Cardiac muscle cell (in vitro differentiated cells and primary cell): ENCODE results near the gene BMPR1B. TPM values are rescaled to one million over a fixed set of nuclear protein-coding genes. Genes with fewer than 3 reads are reported as not detected.
A peak's percentile ranks its signal among the peaks of the same experiment; 100 is the strongest.

ENCODE experiments used
- DNase-seq, 2 donors: peaks; one replicate each; pipeline versions ENCODE4 v3.0.0 to v3.0.0-alpha.2; 2010 to 2017; ENCODE audit warnings: low read depth in 1 of 2, low spot score in 1 of 2
- H3K27ac ChIP-seq: fragments of 200-600 bp; sonication (generic); 2 replicates; pipeline ENCODE4 v1.5.1; 2016
- H3K27me3 ChIP-seq: fragments of 200-600 bp; sonication (generic); 2 replicates; pipeline ENCODE4 v1.6.0; 2016; ENCODE audit warnings: control low read depth
- H3K36me3 ChIP-seq: fragments of 200-600 bp; sonication (generic); 2 replicates; pipeline ENCODE4 v1.5.1; 2016; ENCODE audit warnings: control low read depth
- H3K4me1 ChIP-seq: fragments of 200-600 bp; sonication (generic); 2 replicates; pipeline ENCODE4 v1.8.1; 2017; ENCODE audit warnings: low read depth, mild to moderate bottlenecking, mixed run types
- H3K4me3 ChIP-seq: fragments of 200-600 bp; sonication (generic); 2 replicates; pipeline ENCODE4 v1.5.1; 2016; ENCODE audit warnings: mild to moderate bottlenecking
- H3K9me3 ChIP-seq: fragments of 200-600 bp; sonication (generic); 2 replicates; pipeline ENCODE4 v1.5.1; 2017; ENCODE audit warnings: low read depth, mild to moderate bottlenecking, control low read depth
- polyA plus RNA-seq: library from polyadenylated mRNA; unstranded; fragments of >200 nt; fragmentation: Nextera tagmentation; extraction: Ambion mirVana; gene quantifications from 2 replicates; pipeline ENCODE4 v1.2.1, GENCODE V29; 2016
- total RNA-seq: library from RNA; depleted of rRNA; stranded (reverse); fragments of >200 nt; gene quantifications from 2 replicates; pipeline ENCODE4 v1.2.3, GENCODE V29; 2016
- TF ChIP-seq, protein P1 (sequence below): IDR thresholded peaks from 2 replicates; pipeline ENCODE4 v1.5.1; 2012; ENCODE audit warnings: low read depth, mild to moderate bottlenecking, low read length

BMPR1B gene
- total and polyA plus RNA-seq, 2 experiments from 2014 or later, result 0.53 to 1.8 TPM

DNA sequence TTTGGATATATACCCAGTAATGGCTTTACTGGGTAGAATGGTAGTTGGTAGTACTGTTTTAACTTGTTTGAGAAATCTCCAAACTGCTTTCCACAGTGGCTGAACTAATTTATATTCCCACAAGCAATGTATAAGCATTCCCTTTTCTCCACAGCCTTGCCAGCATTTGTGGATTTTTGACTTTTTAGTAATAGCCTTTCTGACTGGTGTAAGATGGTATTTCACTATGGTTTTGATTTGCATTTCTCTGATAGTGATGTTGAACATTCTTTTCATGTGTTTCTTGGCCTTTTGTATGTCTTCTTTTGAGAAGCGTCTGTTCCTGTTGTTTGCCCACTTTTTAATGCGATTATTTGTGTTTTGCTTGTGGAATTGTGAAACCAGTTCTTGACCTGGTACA is 290.5 kb downstream of the BMPR1B start:
- TF ChIP-seq, protein P1, sequence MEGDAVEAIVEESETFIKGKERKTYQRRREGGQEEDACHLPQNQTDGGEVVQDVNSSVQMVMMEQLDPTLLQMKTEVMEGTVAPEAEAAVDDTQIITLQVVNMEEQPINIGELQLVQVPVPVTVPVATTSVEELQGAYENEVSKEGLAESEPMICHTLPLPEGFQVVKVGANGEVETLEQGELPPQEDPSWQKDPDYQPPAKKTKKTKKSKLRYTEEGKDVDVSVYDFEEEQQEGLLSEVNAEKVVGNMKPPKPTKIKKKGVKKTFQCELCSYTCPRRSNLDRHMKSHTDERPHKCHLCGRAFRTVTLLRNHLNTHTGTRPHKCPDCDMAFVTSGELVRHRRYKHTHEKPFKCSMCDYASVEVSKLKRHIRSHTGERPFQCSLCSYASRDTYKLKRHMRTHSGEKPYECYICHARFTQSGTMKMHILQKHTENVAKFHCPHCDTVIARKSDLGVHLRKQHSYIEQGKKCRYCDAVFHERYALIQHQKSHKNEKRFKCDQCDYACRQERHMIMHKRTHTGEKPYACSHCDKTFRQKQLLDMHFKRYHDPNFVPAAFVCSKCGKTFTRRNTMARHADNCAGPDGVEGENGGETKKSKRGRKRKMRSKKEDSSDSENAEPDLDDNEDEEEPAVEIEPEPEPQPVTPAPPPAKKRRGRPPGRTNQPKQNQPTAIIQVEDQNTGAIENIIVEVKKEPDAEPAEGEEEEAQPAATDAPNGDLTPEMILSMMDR, result no peak
- Histone ChIP-seq H3K4me1 (no peaks in the 10 kb centered on the region), H3K36me3 (no peaks in the 10 kb centered on the region), H3K27me3 (no peaks in the 10 kb centered on the region), H3K4me3 (no peak overlapping the region), H3K9me3 (no peaks in the 10 kb centered on the region), H3K27ac (no peak overlapping the region)
- no peak for DNase-seq

DNA sequence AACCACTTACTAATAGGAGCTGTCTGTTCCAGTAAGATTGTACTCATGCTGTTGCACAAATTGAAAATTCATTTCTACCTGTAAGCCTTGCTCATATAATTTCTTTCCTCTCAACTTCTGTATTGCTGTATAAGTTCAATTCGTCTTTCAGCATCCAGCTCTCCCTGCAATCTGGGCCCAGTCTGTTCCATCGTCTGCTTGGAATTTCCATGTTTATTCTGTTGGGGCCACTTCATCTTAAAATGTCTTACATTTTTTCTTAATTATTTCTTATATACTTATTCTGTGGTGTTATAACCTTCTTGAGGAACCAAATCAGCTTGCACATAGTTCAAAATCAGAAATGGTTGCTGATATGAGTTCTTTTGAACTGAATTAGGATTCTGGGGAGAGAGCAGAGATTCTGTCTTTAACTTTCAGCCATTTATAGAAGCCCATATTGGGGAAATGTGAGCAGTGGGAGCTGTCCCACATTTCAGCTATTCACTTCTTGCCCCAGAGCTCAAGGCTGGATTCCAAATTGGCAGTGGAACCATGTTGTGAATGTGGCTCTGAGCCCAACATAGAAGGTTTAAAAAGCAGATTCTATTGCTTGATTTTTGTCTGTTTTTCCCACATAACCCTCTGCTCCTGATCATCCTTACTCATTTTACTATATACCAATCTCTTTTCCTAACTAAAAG is 291.9 kb downstream of the BMPR1B start:
- DNase-seq, result peak; percentile 13 to 53
- TF ChIP-seq, protein P1, result no peak
- H3K4me1 ChIP-seq, result no peaks in the 10 kb centered on the region

DNA sequence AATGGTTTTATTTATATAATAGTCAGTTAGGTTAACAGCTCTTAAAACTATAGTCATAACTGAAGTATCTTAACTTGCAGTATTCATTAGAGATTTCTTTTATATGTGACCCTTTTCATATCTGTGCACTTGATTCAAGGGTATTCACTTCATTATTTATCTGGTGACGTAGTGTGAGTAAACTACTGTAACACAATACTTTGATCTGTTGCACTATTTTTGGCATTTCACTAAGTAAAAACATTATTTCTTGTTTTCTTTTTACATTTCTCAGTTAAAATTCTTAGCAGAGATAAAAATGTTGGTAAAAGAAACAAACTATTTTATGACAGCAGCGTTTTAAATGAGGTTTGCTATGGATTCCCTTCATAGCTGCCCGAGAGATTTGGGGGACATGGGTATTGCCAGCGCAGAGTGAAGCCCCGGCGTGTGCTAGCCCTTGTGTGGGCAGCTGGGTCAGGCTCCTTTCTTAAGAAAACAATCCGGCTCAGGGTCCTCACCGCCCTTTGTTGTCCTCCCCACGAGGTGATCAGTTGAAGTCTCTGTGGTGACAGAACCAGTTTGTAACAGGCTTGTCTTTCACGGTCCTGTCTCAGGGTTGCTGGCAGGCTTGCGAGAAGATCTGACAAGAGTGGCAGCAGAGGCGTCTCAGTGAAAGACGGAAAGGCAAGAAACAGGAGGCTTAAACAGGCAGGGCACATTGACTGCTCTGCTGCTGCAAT is 293.4 kb downstream of the BMPR1B start:
- no peaks in the 10 kb centered on the region for H3K27me3 ChIP-seq
- no peaks in the 10 kb centered on the region for H3K4me1 ChIP-seq
- TF ChIP-seq, protein P1, result no peak
- no peaks in the 10 kb centered on the region for H3K9me3 ChIP-seq
- no peak overlapping the region for H3K4me3 ChIP-seq
- H3K27ac ChIP-seq, result no peak overlapping the region
- peak in 1 of 2 donors; percentile 23 for DNase-seq
- no peaks in the 10 kb centered on the region for H3K36me3 ChIP-seq

More for the DNA sequence above, 291.9 kb downstream of the BMPR1B start:
- no peak overlapping the region for H3K27ac ChIP-seq
- no peak overlapping the region for H3K4me3 ChIP-seq
- H3K9me3 ChIP-seq, result no peaks in the 10 kb centered on the region
- no peaks in the 10 kb centered on the region for H3K36me3 ChIP-seq
- H3K27me3 ChIP-seq, result no peaks in the 10 kb centered on the region

DNA sequence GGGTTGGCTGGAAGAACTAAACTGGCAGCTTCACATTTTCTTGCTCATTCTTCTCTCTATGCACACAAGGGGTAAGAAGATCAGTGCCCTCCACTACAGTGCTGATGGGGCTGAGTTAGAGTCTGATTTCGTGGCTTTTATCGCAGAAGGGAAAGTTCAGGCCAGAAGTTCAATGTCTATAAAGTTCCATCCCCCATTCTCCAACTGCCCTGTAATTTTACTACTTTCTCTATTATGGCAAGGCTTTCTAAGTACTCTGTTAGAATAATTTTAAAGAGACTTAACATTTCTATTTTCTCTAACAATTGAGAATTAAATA is 293.9 kb downstream of the BMPR1B start:
- no peaks in the 10 kb centered on the region for H3K27me3 ChIP-seq
- no peaks in the 10 kb centered on the region for H3K9me3 ChIP-seq
- TF ChIP-seq, protein P1, result no peak
- H3K27ac ChIP-seq, result no peak overlapping the region
- H3K36me3 ChIP-seq, result no peaks in the 10 kb centered on the region
- no peak for DNase-seq
- H3K4me1 ChIP-seq, result no peaks in the 10 kb centered on the region
- no peak overlapping the region for H3K4me3 ChIP-seq

DNA sequence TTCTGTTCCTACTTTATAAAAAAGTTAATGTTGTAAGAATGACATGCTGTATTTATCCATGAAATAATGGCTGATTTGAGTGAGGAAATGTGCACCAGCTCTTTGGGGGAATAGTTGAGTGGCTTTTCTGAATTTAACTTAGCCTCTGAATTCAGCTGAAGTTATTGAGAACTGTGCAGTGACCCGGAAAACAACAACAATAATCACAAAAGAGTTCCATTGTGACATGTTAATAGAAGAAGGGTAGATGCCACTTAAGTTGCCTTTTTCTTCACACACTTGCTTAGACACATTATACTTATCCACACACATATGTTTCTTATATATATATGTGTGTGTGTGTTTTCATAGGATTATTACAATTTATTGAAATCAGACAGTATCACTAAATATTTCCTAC is 301.2 kb downstream of the BMPR1B start:
- H3K36me3 ChIP-seq, result no peaks in the 10 kb centered on the region
- H3K4me3 ChIP-seq, result no peak overlapping the region
- H3K27me3 ChIP-seq, result no peaks in the 10 kb centered on the region
- no peaks in the 10 kb centered on the region for H3K9me3 ChIP-seq
- H3K27ac ChIP-seq, result no peak overlapping the region
- TF ChIP-seq, protein P1, result no peak
- no peaks in the 10 kb centered on the region for H3K4me1 ChIP-seq
- no peak for DNase-seq
